Stomach (tissue), 4 donors: Measurements from ENCODE around the gene WWC2.

Experiments used
- CTCF ChIP-seq, 7 experiments: fragments of 450-650 bp in 4 of 7; fragments of 200-600 bp in 3 of 7; sonication (generic) in 3 of 7; IDR thresholded peaks; one replicate each; pipeline ENCODE4 v1.5.1; 2016 to 2019; ENCODE audit warnings: antibody characterized with exemption in 7 of 7, control low read depth in 2 of 7, mild to moderate bottlenecking in 1 of 7
- EP300 ChIP-seq: sonication (generic); formaldehyde crosslinking; IDR thresholded peaks from one replicate; pipeline ENCODE4 v1.6.1; 2017; ENCODE audit warnings: antibody characterized with exemption
- POLR2AphosphoS5 ChIP-seq, 3 donors: sonication (generic); formaldehyde crosslinking; IDR thresholded peaks; one replicate each; pipeline ENCODE4 v1.6.1; 2016; ENCODE audit warnings: antibody characterized with exemption in 3 of 3

- TF ChIP-seq CTCF (IDR thresholded peaks at IDR 0.05): no peak
- TF ChIP-seq POLR2AphosphoS5 (IDR thresholded peaks at IDR 0.05): no peak
- TF ChIP-seq EP300: no peak
Observed at GRCh38 chr4:183139058-183139750, 40.1 kb downstream of the WWC2 start.
